Measurements from ENCODE around the gene EEF1AKMT2. TPM values are rescaled to one million over a fixed set of nuclear protein-coding genes. Genes with fewer than 3 reads are reported as not detected.
"Not testable (repeated sequence)": the region's sequence is repeated elsewhere in the genome, so short reads cannot be mapped to it uniquely, and the experiment has no call there.

Gene EEF1AKMT2
- total RNA-seq, 2 donors from 2014 or later, result 2.6 to 14.3 TPM

DNA sequence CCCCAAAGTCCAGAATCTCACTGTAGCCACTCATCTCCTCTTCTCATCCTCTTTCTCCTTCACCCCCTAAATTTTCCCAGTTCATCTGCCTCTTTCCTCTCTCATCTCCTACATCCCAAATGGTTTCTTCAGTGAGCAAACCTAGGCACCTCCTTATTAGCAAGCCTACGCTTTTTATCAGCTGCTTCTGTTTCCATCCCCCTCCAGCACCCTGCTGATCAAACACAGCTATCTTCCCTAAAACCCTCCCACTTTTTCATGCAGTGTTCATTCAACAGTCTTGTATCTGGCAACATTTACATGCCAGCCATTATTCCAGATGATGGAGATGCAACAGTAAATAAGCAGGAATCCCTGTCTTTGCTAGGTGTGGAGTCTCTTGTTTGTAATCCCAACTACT, 6.7 kb upstream of the EEF1AKMT2 start:
- Histone ChIP-seq H3K36me3 (replicated peaks in 1 of 2; ENCODE audit: insufficient read depth in 1 of 2, low read depth in 2 of 2) (no peaks in the 10 kb centered on the region), H3K27ac (no peak overlapping the region), H3K4me3 (no peak overlapping the region), H3K9me3 (no peaks in the 10 kb centered on the region), H3K4me1 (peaks cover 8% of the 10 kb centered on the region), H3K27me3 (no peaks in the 10 kb centered on the region)
- no peak for ATAC-seq
- DNase-seq, result no peak
- TF ChIP-seq, protein P1, sequence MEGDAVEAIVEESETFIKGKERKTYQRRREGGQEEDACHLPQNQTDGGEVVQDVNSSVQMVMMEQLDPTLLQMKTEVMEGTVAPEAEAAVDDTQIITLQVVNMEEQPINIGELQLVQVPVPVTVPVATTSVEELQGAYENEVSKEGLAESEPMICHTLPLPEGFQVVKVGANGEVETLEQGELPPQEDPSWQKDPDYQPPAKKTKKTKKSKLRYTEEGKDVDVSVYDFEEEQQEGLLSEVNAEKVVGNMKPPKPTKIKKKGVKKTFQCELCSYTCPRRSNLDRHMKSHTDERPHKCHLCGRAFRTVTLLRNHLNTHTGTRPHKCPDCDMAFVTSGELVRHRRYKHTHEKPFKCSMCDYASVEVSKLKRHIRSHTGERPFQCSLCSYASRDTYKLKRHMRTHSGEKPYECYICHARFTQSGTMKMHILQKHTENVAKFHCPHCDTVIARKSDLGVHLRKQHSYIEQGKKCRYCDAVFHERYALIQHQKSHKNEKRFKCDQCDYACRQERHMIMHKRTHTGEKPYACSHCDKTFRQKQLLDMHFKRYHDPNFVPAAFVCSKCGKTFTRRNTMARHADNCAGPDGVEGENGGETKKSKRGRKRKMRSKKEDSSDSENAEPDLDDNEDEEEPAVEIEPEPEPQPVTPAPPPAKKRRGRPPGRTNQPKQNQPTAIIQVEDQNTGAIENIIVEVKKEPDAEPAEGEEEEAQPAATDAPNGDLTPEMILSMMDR (IDR thresholded peaks at IDR 0.05), result no peak
- no peak for TF ChIP-seq POLR2A (IDR thresholded peaks at IDR 0.05)
- intact Hi-C loops (cut with DNase I), result loop anchor here (10.0 kb wide), 1 partner anchor 54 kb away; the partner anchor contains the start of gene FAM53B
- WGBS, 2 donors, result 36 to 38% methylated on average over 1 of the region's 1 CpG

DNA sequence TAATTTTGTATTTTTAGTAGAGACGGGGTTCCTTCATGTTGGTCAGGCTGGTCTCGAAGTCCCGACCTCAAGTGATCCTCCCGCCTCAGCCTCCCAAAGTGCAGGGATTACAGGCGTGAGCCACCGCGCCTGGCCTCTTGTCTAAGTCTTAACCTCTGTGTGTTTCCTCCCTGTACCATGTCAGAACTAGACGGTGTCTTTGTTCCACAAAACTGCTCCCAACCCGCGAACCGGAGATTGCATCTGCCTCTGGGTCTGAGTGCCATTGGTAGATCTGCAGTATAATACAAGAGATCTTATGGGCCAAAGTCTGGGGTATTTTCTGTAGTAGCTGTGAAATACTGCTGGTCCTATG, 1.3 kb upstream of the EEF1AKMT2 start:
- no peak overlapping the region for H3K27ac ChIP-seq
- H3K4me3 ChIP-seq, result no peak overlapping the region
- WGBS, 2 donors, result 96 to 99% methylated on average over 11 of the region's 11 CpGs
- H3K27me3 ChIP-seq, result no peaks in the 10 kb centered on the region
- no peaks in the 10 kb centered on the region for H3K36me3 ChIP-seq (replicated peaks in 1 of 2; ENCODE audit: insufficient read depth in 1 of 2, low read depth in 2 of 2)
- no peak for DNase-seq
- TF ChIP-seq POLR2A (IDR thresholded peaks at IDR 0.05), result no peak
- TF ChIP-seq, protein P1 (IDR thresholded peaks at IDR 0.05), result no peak
- intact Hi-C loops (cut with DNase I), result loop anchor here (10.0 kb wide), 1 partner anchor 48 kb away; the partner anchor contains the start of gene FAM53B
- no peak for ATAC-seq
- H3K9me3 ChIP-seq, result no peaks in the 10 kb centered on the region
- peaks cover 9% of the 10 kb centered on the region for H3K4me1 ChIP-seq

DNA sequence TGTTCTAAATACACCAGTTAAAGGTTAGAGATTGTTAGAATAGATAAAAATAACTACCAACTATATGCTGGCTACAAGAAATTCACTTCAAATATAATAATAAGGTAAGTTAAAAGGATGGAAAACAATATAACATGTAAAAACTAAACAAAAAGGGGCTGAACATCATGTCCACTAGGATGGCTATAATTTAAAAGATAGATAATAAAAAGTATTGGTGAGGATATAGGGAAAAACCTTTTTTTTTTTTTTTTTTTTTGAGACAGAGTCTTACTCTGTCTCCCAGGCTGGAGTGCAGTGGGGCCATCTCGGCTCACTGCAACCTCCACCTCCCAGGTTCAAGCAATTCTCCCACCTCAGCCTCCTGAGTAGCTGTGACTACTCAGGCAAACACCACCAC, 8.8 kb downstream of the EEF1AKMT2 start:
- H3K4me1 ChIP-seq; H3K36me3 ChIP-seq (replicated peaks in 1 of 2; ENCODE audit: insufficient read depth in 1 of 2, low read depth in 2 of 2); H3K27ac ChIP-seq; intact Hi-C loops (cut with DNase I); H3K9me3 ChIP-seq; H3K4me3 ChIP-seq; ATAC-seq; DNase-seq; H3K27me3 ChIP-seq: not testable (repeated sequence)
- 91 to 100% methylated on average over 1 of the region's 1 CpG for WGBS, 2 donors

DNA sequence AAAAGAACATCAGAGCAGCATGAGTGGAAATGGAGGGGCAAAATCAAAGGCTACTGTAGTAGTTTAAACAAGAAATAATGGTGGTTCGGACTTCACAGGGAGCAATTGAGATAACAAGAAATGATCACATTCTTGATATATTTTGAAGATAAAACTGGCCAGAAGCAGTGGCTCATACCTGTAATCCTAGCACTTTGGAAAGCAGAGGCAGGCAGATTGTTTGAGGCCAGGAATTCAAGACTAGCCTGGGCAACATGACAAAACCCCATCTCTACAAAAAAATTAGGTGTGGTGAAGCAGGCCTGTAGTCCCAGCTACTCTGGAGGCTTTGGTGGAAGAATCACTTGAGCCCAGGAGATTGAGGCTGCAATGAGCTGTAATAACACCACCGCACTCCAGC, 22.9 kb downstream of the EEF1AKMT2 start:
- DNase-seq, result no peak
- Histone ChIP-seq H3K4me3 (no peak overlapping the region), H3K27me3 (no peaks in the 10 kb centered on the region), H3K9me3 (no peaks in the 10 kb centered on the region), H3K27ac (no peak overlapping the region), H3K36me3 (replicated peaks in 1 of 2; ENCODE audit: insufficient read depth in 1 of 2, low read depth in 2 of 2) (peaks cover 0 to 4% of the 10 kb centered on the region in 2 donors), H3K4me1 (no peaks in the 10 kb centered on the region)
- no peak for TF ChIP-seq POLR2A (IDR thresholded peaks at IDR 0.05)
- TF ChIP-seq, protein P1 (IDR thresholded peaks at IDR 0.05), result no peak
- ATAC-seq, result no peak
- intact Hi-C loops (cut with DNase I), result no loop called here
- 98 to 100% methylated on average over 1 to 2 of the region's 2 CpGs for WGBS, 2 donors

DNA sequence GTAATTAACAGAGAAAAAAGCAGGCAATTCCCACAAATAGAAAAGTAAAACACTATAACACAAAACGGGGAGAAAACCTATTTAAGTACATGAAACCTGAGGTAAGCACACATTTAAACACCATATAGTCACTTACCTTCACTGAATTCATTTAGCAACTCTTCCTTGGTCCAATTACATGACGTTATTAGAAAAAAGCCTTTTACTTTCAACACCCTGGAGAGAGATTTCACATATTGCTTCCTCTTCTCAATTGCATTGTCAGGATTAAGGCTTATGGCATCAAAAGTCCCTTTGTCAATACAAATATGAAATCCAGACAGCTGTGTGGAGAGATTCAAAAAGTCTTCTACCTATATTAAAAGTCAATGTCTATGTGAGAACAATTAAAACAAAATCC, 26.4 kb downstream of the EEF1AKMT2 start:
- no peak for TF ChIP-seq POLR2A (IDR thresholded peaks at IDR 0.05)
- TF ChIP-seq, protein P1 (IDR thresholded peaks at IDR 0.05), result no peak
- ATAC-seq (no peak), DNase-seq (no peak)
- H3K36me3 ChIP-seq (replicated peaks in 1 of 2; ENCODE audit: insufficient read depth in 1 of 2, low read depth in 2 of 2), result peaks cover 0 to 4% of the 10 kb centered on the region in 2 donors
- H3K27ac ChIP-seq, result no peak overlapping the region
- H3K27me3 ChIP-seq, result no peaks in the 10 kb centered on the region
- H3K4me3 ChIP-seq, result no peak overlapping the region
- no peaks in the 10 kb centered on the region for H3K9me3 ChIP-seq
- H3K4me1 ChIP-seq, result no peaks in the 10 kb centered on the region
- 80 to 83% methylated on average over 2 of the region's 2 CpGs for WGBS, 2 donors
- intact Hi-C loops (cut with DNase I), result no loop called here
